DLD1 (cell line): ENCODE measurements around the gene TMCO4.

Experiments used
- in situ Hi-C: cut with HindIII; loops from 2 replicates; pipeline ENCODE4 v1.10.0; 2017; ENCODE audit warnings: low sequenced_read_pairs

The TMCO4 gene

DNA sequence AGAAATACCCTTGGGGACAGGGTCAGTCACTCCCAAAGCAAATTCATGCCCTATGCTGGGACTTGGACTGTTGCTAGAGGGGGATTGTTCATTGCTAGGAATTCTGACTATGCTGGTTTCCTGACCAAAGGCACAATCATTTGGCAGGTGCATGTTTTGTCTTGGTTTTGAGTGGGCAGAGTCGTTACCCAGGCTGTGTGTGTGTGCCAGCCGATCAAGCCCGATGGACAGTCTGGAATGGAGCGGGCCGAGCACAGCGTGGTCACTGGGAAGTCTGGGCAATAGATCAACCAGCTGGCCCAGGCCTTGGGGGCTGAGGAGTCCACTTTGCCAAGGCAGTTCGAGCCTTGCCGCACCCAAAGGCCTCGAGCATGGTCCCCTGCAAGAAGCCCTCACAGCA is 74.1 kb downstream of the TMCO4 start:
- in situ Hi-C loops: no loop called here

DNA sequence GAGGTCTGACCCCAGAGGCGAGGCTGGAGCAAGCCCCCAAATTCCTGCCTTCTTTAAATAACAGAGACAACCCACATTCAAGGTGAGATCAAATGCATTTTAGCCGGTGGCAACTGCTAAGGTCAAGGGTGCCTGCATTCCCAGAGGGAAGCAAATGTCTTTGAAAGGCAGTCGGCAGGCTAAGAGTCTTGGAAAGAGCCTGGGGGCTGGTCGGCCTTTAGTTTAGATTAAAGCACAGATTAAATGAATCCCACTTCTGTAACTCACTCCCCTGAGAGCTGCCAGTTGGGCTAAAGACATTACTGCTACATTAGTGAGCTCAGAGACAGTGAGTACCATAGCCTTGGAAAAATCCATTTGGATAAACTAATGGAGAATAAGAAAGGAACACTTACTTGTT is 75.8 kb downstream of the TMCO4 start:
- in situ Hi-C loops: no loop called here

- in situ Hi-C loops: no loop called here
Measured at GRCh38 chr1:19720973-19721372, 78.7 kb downstream of the TMCO4 start.

DNA sequence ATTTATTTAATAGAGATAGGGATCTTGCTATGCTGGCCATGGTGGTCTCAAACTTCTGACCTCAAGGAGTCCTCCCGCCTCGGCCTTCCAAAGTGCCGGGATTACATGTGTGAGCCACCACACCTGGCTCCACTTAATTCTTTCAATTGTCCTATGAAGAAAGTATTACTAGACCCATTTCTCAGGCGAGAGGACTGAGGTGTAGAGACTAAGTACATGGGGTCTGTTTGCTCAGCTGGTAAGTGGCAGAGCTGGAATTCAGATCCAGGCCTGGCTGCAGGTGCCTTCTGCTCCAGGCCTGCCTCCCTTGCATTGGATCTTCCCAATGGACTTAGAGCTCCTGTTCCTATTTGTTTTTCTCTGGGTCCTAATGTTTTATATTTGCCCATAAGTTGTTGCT is 79.5 kb downstream of the TMCO4 start:
- in situ Hi-C loops: no loop called here

DNA sequence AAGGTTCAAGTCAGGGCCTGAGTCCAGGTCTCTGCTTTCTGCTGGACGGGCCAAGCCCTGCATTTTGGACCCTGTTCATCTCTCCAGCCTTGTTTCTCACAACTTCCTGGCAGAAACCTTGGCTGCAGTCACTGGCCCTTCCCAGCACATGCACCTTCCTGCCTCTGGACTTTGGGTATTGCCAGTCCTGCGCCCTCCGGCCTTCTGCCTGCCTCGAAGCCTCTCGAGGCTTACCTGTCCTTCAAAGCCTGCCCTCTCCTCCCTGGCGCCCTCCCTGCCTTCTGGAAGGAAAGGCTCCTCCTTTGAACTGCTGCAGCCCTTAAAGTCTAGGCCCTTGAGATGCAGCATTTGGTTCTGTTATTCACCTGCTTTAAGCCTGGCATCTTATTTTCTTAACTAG is 82.2 kb downstream of the TMCO4 start:
- in situ Hi-C loops: no loop called here

GRCh38 chr1:19715334-19716203 is 84.1 kb downstream of the TMCO4 start:
- in situ Hi-C loops: no loop called here

DNA sequence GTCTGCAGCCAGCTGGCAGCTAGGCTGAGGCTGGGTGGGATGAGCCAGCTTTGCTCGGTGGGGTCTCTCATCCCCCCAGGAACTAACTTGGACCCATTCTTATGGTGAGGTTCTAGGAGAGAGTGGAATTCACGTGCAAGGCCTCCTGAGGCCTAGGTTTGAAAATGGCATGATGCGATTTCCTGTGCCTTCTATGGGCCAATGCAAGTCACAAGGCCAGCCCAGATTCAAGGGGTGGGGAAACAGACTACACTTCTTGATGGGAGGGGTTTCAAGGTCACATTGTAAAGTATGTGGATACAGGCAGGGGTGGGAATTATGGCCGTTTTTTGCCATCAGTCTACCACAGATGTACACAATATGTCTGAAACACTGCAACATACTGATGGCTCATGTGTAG is 86.8 kb downstream of the TMCO4 start:
- in situ Hi-C loops: no loop called here

DNA sequence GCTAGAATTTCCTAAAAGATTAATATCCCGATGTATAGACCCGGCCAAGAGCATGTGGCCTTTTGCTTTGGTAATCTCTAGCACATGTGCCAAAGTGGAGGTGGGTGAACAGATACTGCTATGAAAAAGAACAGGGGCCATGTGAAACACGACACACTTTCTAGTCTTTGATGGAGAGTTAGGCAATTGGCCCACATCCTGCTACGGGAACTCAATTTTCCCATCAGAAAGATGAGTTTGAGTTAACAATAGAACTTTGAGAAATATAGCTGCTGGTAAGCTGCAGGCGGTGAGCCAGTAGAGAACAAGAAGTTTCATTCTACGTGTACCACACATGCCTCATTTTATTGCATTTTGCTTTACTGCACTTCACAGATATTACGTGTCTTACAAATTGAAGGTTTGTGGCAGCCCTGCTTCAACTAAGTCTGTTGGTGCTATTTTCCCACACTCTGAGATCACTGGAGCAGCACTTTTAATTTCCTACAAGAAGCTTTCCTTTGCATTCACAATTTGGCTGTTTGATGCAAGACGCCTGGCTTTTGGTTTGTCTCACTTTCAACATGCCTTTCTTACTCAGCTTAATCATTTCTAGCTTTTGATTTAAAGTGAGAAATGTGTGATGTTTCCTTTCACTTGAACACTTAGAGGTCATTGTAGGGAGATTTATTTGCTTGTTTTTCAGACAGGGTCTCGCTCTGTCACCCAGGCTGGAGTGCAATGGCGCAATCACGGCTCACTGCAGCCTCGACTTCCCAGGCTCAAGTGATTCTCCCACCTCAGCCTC is 88.7 kb downstream of the TMCO4 start:
- in situ Hi-C loops: no loop called here

DNA sequence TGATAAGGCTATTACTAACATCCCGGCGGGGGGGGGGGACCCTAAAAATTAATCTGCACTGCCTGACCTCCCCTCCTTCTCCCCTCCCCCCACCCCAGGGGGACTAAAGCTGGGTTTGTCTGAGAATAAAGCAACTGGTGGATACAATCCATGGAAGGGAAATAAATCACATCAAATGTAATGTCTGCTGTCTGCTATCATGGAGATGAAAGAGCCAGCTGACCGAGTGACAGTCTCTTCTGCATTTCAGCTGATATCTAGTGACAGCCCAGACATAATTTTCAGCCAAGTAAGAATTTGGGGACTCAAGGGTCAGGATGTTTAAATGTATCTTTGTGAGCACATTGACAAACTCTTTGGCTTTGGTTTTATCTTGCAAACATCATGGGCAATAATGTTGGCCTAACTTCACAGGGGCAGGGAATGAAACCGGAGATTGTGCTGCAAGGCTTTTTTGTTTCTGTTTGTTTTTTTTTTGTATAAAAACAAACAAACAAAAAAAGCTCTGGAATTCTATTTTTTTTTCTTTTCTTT is 90.4 kb downstream of the TMCO4 start:
- in situ Hi-C loops: no loop called here

- in situ Hi-C loops: no loop called here
Measured at GRCh38 chr1:19708567-19709110, 91.1 kb downstream of the TMCO4 start.

GRCh38 chr1:19706136-19706535 is 93.6 kb downstream of the TMCO4 start:
- in situ Hi-C loops: no loop called here

DNA sequence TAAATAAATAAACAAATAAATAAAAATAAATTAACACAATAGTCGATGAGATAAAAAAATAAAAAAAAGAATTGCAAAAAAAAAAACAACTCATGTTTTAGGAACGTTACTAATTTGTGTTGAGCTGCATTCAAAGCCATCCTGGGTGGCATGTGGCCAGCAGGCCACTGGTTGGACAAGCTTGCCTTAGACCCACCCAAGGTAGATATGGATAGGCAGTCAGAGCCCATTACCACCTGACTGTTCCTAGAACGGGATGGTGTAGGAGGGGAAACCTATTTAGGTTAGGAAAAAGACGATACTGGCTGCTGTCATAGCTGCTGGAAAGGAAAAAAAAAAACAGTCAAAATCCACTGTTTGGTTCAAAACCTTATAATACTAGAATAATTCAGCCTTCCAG is 94.3 kb downstream of the TMCO4 start:
- in situ Hi-C loops: no loop called here

GRCh38 chr1:19704247-19705113 is 95.2 kb downstream of the TMCO4 start:
- in situ Hi-C loops: no loop called here

- in situ Hi-C loops: no loop called here
Measured at GRCh38 chr1:19703280-19703679, 96.4 kb downstream of the TMCO4 start.

DNA sequence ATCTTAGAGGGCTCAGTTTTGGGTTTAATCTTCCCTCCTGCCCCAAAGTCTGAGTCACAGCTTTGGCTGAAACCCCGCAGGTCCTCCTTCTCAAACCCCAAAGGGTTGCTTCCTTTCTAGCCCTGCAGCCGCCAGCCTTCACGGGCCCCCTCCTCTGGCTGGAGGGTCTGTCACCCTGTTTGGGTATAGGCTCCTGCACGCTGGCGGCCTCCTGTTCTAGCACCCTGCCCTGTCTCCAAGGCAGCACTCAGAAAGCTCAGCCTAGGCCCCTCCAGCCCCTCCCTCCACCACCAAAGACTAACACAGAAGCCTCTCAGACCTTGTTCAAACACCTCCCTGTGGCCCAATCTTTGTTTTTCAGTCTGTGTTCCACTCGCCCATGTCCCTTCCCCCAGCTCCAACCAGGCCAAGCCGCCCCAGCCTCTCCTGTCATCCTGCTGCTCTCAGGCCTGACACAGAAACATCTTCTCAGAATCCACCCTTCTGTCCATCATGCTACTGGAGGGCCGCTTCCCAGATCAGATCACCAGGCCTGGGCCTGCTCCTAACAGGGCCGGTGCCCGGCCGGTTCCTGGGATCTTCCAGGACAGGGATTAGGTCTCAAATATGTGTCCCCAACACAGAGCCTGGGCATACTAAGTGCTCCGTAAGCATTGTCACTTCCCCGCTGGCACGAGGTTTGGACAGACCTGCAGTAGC is 99.5 kb downstream of the TMCO4 start:
- in situ Hi-C loops: no loop called here

GRCh38 chr1:19698181-19698580 is 101.5 kb downstream of the TMCO4 start:
- in situ Hi-C loops: no loop called here

- in situ Hi-C loops: no loop called here
Measured at GRCh38 chr1:19696820-19697219, 102.9 kb downstream of the TMCO4 start.

- in situ Hi-C loops: no loop called here
Measured at GRCh38 chr1:19695772-19696171, 103.9 kb downstream of the TMCO4 start.

- in situ Hi-C loops: no loop called here
Measured at GRCh38 chr1:19694298-19694697, 105.4 kb downstream of the TMCO4 start.

GRCh38 chr1:19690342-19690741 is 109.4 kb downstream of the TMCO4 start:
- in situ Hi-C loops: no loop called here
